Measurements from ENCODE around the gene MVB12A. TPM values are rescaled to one million over a fixed set of nuclear protein-coding genes. Genes with fewer than 3 reads are reported as not detected.

The MVB12A gene
- total RNA-seq, 1 experiment from 2014 or later = 54.7 TPM

- peak; percentile 93 for DNase-seq (ENCODE audit: extremely low read depth, low read depth)
Measured at GRCh38 chr19:17469481-17470067, 49.7 kb downstream of the MVB12A start.

GRCh38 chr19:17470068-17470841, 50.4 kb downstream of the MVB12A start, which contains the start of gene SLC27A1:
TSS of gene SLC27A1 (plus strand) at chr19:17470524. CDS start at chr19:17470541, 17 bp downstream.
- peak; percentile 96 for DNase-seq (ENCODE audit: extremely low read depth, low read depth)

DNA sequence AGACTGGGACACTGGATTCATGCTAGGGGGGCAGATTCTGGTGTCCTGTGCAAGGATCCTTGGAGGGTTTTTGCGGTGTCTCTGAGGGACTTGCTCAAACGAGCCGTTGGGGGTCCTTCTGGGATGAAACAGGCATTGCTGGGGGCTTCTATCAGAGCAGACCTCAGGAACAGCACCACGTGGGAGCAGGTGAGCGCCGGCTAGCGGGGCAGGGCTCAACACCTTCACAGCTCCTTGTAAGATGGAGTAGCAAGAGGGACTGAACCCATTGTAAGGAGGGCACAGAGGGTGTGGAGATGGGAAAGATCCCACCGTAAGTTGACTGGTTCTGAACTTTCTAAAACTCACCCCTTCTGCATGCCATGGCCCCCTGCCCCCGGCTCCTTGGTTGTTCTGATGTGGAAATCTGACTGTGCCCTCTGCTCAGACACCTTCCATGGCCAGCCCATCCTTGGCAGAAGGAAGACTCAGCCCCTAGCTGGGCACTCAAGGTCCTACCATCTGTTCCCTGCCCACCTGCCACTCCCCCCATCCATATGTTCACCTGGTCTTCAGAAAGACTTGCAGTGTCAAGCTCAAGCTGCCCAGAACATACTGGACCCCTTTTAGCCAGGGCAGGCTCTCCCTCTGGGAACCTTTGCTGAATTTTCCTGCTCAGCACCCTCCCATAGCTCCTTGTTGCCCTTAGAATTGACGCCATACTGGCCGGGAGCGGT, 51.7 kb downstream of the MVB12A start:
- DNase-seq (ENCODE audit: extremely low read depth, low read depth) = no peak

- peak; percentile 47 for DNase-seq (ENCODE audit: extremely low read depth, low read depth)
Measured at GRCh38 chr19:17473041-17473440, 53.2 kb downstream of the MVB12A start.

Other genes starting within 250 kb of the MVB12A start
- 25.1 and 28.9 TPM in 2 replicates for gene USE1, start 204.7 kb upstream of the MVB12A start, total RNA-seq (2014; rRNA removed; shearing (Covaris generic))
- 3.7 and 3.8 TPM in 2 replicates for gene OCEL1, start 193.8 kb upstream of the MVB12A start, total RNA-seq (2014; rRNA removed; shearing (Covaris generic))
- 38.1 and 46.6 TPM in 2 replicates for gene NR2F6, start 174.1 kb upstream of the MVB12A start, total RNA-seq (2014; rRNA removed; shearing (Covaris generic))
- gene USHBP1, start 155.3 kb upstream of the MVB12A start, total RNA-seq (2014; rRNA removed; shearing (Covaris generic)) = not detected in 2 replicates
- 71.1 and 74.3 TPM in 2 replicates for gene BABAM1, start 152.6 kb upstream of the MVB12A start, total RNA-seq (2014; rRNA removed; shearing (Covaris generic))
- gene ANKLE1, start 138.1 kb upstream of the MVB12A start, total RNA-seq (2014; rRNA removed; shearing (Covaris generic)) = 1.2 and 1.5 TPM in 2 replicates
- 1.3 and 1.4 TPM in 2 replicates for gene ABHD8, start 116.6 kb upstream of the MVB12A start, total RNA-seq (2014; rRNA removed; shearing (Covaris generic))
- 55.1 and 60.1 TPM in 2 replicates for gene MRPL34, start 114.2 kb upstream of the MVB12A start, total RNA-seq (2014; rRNA removed; shearing (Covaris generic))
- 15.1 and 15.3 TPM in 2 replicates for gene DDA1, start 110.5 kb upstream of the MVB12A start, total RNA-seq (2014; rRNA removed; shearing (Covaris generic))
- gene ANO8, start 85.2 kb upstream of the MVB12A start, total RNA-seq (2014; rRNA removed; shearing (Covaris generic)) = 3.8 and 4.5 TPM in 2 replicates
- 19.8 and 21.9 TPM in 2 replicates for gene GTPBP3, start 82.5 kb upstream of the MVB12A start, total RNA-seq (2014; rRNA removed; shearing (Covaris generic))
- not detected in 2 replicates for gene PLVAP, start 42.7 kb upstream of the MVB12A start, total RNA-seq (2014; rRNA removed; shearing (Covaris generic))
- gene CCDC194, start 25.9 kb upstream of the MVB12A start, total RNA-seq (2014; rRNA removed; shearing (Covaris generic)) = not detected in 2 replicates
- 0.52 TPM in 1 of 2 replicates, not detected in the other for gene BST2, start 14.4 kb upstream of the MVB12A start, total RNA-seq (2014; rRNA removed; shearing (Covaris generic))
- 0.10 TPM in 1 of 2 replicates, not detected in the other for gene TMEM221, start 28.6 kb downstream of the MVB12A start, total RNA-seq (2014; rRNA removed; shearing (Covaris generic))
- gene NXNL1, start 40.9 kb downstream of the MVB12A start, total RNA-seq (2014; rRNA removed; shearing (Covaris generic)) = not detected in 2 replicates
- gene SLC27A1, start 50.5 kb downstream of the MVB12A start, total RNA-seq (2014; rRNA removed; shearing (Covaris generic)) = 5.9 and 8.1 TPM in 2 replicates
- gene PGLS, start 91.6 kb downstream of the MVB12A start, total RNA-seq (2014; rRNA removed; shearing (Covaris generic)) = 46.0 and 60.8 TPM in 2 replicates
- 38.8 and 41.4 TPM in 2 replicates for gene COLGALT1, start 135.6 kb downstream of the MVB12A start, total RNA-seq (2014; rRNA removed; shearing (Covaris generic))

Data from NCI-H460 (cell line).